HL-60 (cell line): ENCODE results near the gene BRICD5.

ENCODE experiments used
- DNase-seq, 2 experiments: peaks; one replicate each; pipeline ENCODE4 v3.0.0-alpha.2; 2010 to 2020; ENCODE audit warnings: low read depth in 1 of 2, low spot score in 1 of 2
- H3K27ac ChIP-seq: fragments of 250-450 bp; sonication (Bioruptor Pico); replicated peaks from 2 replicates; pipeline ENCODE4 v1.5.1; 2020; ENCODE audit warnings: mild to moderate bottlenecking, moderate library complexity
- H3K27me3 ChIP-seq: fragments of 250-450 bp; sonication (Bioruptor Pico); 2 replicates; pipeline ENCODE4 v1.5.1; 2021; ENCODE audit warnings: mild to moderate bottlenecking, moderate library complexity; ENCODE audit not compliant: insufficient read depth, poor library complexity, severe bottlenecking
- H3K4me3 ChIP-seq: replicated peaks from 2 replicates; pipeline ENCODE4 v1.5.1; 2011; ENCODE audit warnings: mild to moderate bottlenecking, control low read depth, low read length; ENCODE audit not compliant: insufficient read depth
- CTCF ChIP-seq: IDR thresholded peaks from one replicate; pipeline ENCODE4 v1.5.1; 2011; ENCODE audit warnings: low read length, control low read depth, inconsistent platforms; ENCODE audit not compliant: insufficient read depth
- GABPA ChIP-seq: IDR thresholded peaks from 2 replicates; pipeline ENCODE4 v1.6.1; 2012; ENCODE audit warnings: low read depth
- POLR2AphosphoS5 ChIP-seq: IDR thresholded peaks from 2 replicates; pipeline ENCODE4 v1.6.1; 2012; ENCODE audit warnings: low read depth
- REST ChIP-seq: IDR thresholded peaks from 2 replicates; pipeline ENCODE4 v1.6.1; 2012; ENCODE audit warnings: low read depth; ENCODE audit not compliant: insufficient replicate concordance
- SPI1 ChIP-seq: IDR thresholded peaks from 2 replicates; pipeline ENCODE4 v1.6.1; 2012; ENCODE audit warnings: low read depth, mild to moderate bottlenecking, borderline replicate concordance

The BRICD5 gene

GRCh38 chr16:2180962-2181923 lies 29.4 kb downstream of the BRICD5 start:
- DNase-seq: no peak
- Histone ChIP-seq H3K27ac (no peak overlapping the region), H3K4me3 (no peak overlapping the region), H3K27me3 (peaks cover 3% of the 10 kb centered on the region)
- TF ChIP-seq REST (no peak), CTCF (no peak), SPI1 (no peak)

GRCh38 chr16:2180461-2180860 lies 30.2 kb downstream of the BRICD5 start:
- TF ChIP-seq REST: no peak
- no peak for TF ChIP-seq GABPA
- no peak for TF ChIP-seq CTCF
- no peak for DNase-seq
- Histone ChIP-seq H3K4me3 (no peak overlapping the region), H3K27me3 (peaks cover 3% of the 10 kb centered on the region), H3K27ac (no peak overlapping the region)

- Histone ChIP-seq H3K4me3 (no peak overlapping the region), H3K27ac (no peak overlapping the region), H3K27me3 (no peaks in the 10 kb centered on the region)
- TF ChIP-seq SPI1 (no peak), CTCF (no peak), REST (no peak), POLR2AphosphoS5 (no peak), GABPA (no peak)
- no peak for DNase-seq
Measured at GRCh38 chr16:2179576-2179975, 31.1 kb downstream of the BRICD5 start.
